ENCODE results near the gene TPST2.

The TPST2 gene

GRCh38 chr22:26568207-26568706, 21.7 kb downstream of the TPST2 start:
- no peak for DNase-seq
- H3K9ac ChIP-seq (ENCODE audit: low read length): no peak overlapping the region
- peaks cover 7% of the 10 kb centered on the region; the same call in 1 of the 2 replicates for H3K4me1 ChIP-seq (ENCODE audit: low read length)
- H3K9me2 ChIP-seq (replicated peaks; ENCODE audit: insufficient read depth, low read length): no peaks in the 10 kb centered on the region
- H3K27me3 ChIP-seq (replicated peaks; ENCODE audit: insufficient read depth, low read length): no peaks in the 10 kb centered on the region
- H3K4me3 ChIP-seq (ENCODE audit: low read length): no peak overlapping the region
- peaks cover 99% of the 10 kb centered on the region for H3K79me2 ChIP-seq (ENCODE audit: low read length)
- no peaks in the 10 kb centered on the region for H3K9me3 ChIP-seq (replicated peaks; ENCODE audit: insufficient read depth, low read length)
- H2AFZ ChIP-seq (ENCODE audit: low read length): no peak overlapping the region
- H4K20me1 ChIP-seq (ENCODE audit: insufficient read depth, low read length): peaks cover 45% of the 10 kb centered on the region
- peaks cover 14% of the 10 kb centered on the region for H3K36me3 ChIP-seq (replicated peaks; ENCODE audit: insufficient read depth, low read length)
- H3K27ac ChIP-seq (ENCODE audit: low read length): no peak overlapping the region
- no peak overlapping the region for H3K4me2 ChIP-seq (ENCODE audit: low read depth, low read length)
- TF ChIP-seq EZH2 (optimal IDR thresholded peaks at IDR 0.05; ENCODE audit: low read depth, low read length) (no peak), EZH2phosphoT487 (IDR thresholded peaks at IDR 0.05; ENCODE audit: low read length) (no peak), CTCF (IDR thresholded peaks at IDR 0.05; ENCODE audit: low read length) (no peak)
- no peaks in the 10 kb centered on the region for H3F3A ChIP-seq (ENCODE audit: insufficient read depth, low read length)

- peaks cover 44% of the 10 kb centered on the region for H4K20me1 ChIP-seq (ENCODE audit: insufficient read depth, low read length)
- DNase-seq: no peak
- H2AFZ ChIP-seq (ENCODE audit: low read length): no peak overlapping the region
- peaks cover 13% of the 10 kb centered on the region; the same call in 1 of the 2 replicates for H3K36me3 ChIP-seq (replicated peaks; ENCODE audit: insufficient read depth, low read length)
- no peaks in the 10 kb centered on the region for H3K9me3 ChIP-seq (replicated peaks; ENCODE audit: insufficient read depth, low read length)
- peaks cover 99% of the 10 kb centered on the region for H3K79me2 ChIP-seq (ENCODE audit: low read length)
- no peak overlapping the region for H3K4me2 ChIP-seq (ENCODE audit: low read depth, low read length)
- no peaks in the 10 kb centered on the region for H3F3A ChIP-seq (ENCODE audit: insufficient read depth, low read length)
- H3K27ac ChIP-seq (ENCODE audit: low read length): no peak overlapping the region
- TF ChIP-seq EZH2phosphoT487 (IDR thresholded peaks at IDR 0.05; ENCODE audit: low read length) (no peak), EZH2 (optimal IDR thresholded peaks at IDR 0.05; ENCODE audit: low read depth, low read length) (no peak), CTCF (IDR thresholded peaks at IDR 0.05; ENCODE audit: low read length) (no peak)
- no peaks in the 10 kb centered on the region for H3K9me2 ChIP-seq (replicated peaks; ENCODE audit: insufficient read depth, low read length)
- H3K27me3 ChIP-seq (replicated peaks; ENCODE audit: insufficient read depth, low read length): no peaks in the 10 kb centered on the region
- H3K4me3 ChIP-seq (ENCODE audit: low read length): no peak overlapping the region
- H3K9ac ChIP-seq (ENCODE audit: low read length): no peak overlapping the region
- peaks cover 7% of the 10 kb centered on the region; the same call in 1 of the 2 replicates for H3K4me1 ChIP-seq (ENCODE audit: low read length)
Observed at GRCh38 chr22:26567610-26568009, 22.3 kb downstream of the TPST2 start.

DNA sequence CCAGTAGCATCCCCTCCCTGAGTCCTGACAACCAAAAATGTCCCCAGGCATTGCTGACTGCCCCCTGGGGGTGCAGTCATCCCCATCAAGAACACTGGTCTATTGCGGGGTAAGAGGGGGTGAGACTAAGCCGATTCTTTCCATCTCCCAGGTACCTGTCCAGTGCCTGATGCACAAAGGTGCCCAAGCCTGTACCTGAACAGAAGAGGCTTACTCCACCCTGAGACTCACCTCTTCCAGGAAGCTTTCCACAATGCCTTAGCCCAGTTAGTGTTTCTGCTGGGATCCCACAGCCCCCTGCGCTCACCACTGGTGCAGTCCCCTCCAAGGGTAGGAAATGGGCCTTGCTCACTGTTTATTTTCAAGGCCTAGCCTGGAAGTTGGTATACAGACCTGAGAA, 22.9 kb downstream of the TPST2 start:
- TF ChIP-seq EZH2 (optimal IDR thresholded peaks at IDR 0.05; ENCODE audit: low read depth, low read length) (no peak), CTCF (IDR thresholded peaks at IDR 0.05; ENCODE audit: low read length) (no peak), EZH2phosphoT487 (IDR thresholded peaks at IDR 0.05; ENCODE audit: low read length) (no peak)
- Histone ChIP-seq H3K36me3 (replicated peaks; ENCODE audit: insufficient read depth, low read length) (peaks cover 10% of the 10 kb centered on the region; the same call in 1 of the 2 replicates), H3K4me1 (ENCODE audit: low read length) (peaks cover 7% of the 10 kb centered on the region; the same call in 1 of the 2 replicates), H3K9me2 (replicated peaks; ENCODE audit: insufficient read depth, low read length) (no peaks in the 10 kb centered on the region), H2AFZ (ENCODE audit: low read length) (no peak overlapping the region), H3K4me2 (ENCODE audit: low read depth, low read length) (no peak overlapping the region), H3K9ac (ENCODE audit: low read length) (no peak overlapping the region), H3K4me3 (ENCODE audit: low read length) (no peak overlapping the region), H3K9me3 (replicated peaks; ENCODE audit: insufficient read depth, low read length) (no peaks in the 10 kb centered on the region), H3K79me2 (ENCODE audit: low read length) (peaks cover 99% of the 10 kb centered on the region), H3K27me3 (replicated peaks; ENCODE audit: insufficient read depth, low read length) (no peaks in the 10 kb centered on the region), H4K20me1 (ENCODE audit: insufficient read depth, low read length) (peaks cover 41% of the 10 kb centered on the region), H3F3A (ENCODE audit: insufficient read depth, low read length) (no peaks in the 10 kb centered on the region), H3K27ac (ENCODE audit: low read length) (no peak overlapping the region)
- no peak for DNase-seq
